Gastroesophageal sphincter (tissue), 4 donors: Measurements from ENCODE around the gene OTOA. TPM values are rescaled to one million over a fixed set of nuclear protein-coding genes. Genes with fewer than 3 reads are reported as not detected.
A peak's percentile ranks its signal among the peaks of the same experiment; 100 is the strongest.
"Not testable (repeated sequence)": the region's sequence is repeated elsewhere in the genome, so short reads cannot be mapped to it uniquely, and the experiment has no call there.

Experiments used
- ATAC-seq: fragments of 150-250 bp; one replicate; pipeline ENCODE4 v1.9.1; 2016; ENCODE audit warnings: mild to moderate bottlenecking, moderate library complexity
- H3K27ac ChIP-seq, 4 donors: fragments of 200-600 bp; sonication (generic) in 3 of 4; 1 replicate in 3 of 4; 2 replicates in 1 of 4; pipeline ENCODE4 v1.5.1; 2016 to 2019
- H3K27me3 ChIP-seq: fragments of 200-600 bp; sonication (generic); one replicate; pipeline ENCODE4 v1.5.1; 2019
- H3K36me3 ChIP-seq, 2 donors: fragments of 200-600 bp; sonication (generic); one replicate each; pipeline ENCODE4 v1.5.1; 2019; ENCODE audit warnings: control low read depth in 1 of 2
- H3K4me1 ChIP-seq, 3 donors: fragments of 200-600 bp; sonication (generic); 1 replicate in 2 of 3; 2 replicates in 1 of 3; pipeline ENCODE4 v1.5.1; 2016 to 2019; ENCODE audit warnings: control low read depth in 2 of 3
- H3K4me3 ChIP-seq, 2 donors: fragments of 200-600 bp; sonication (generic); one replicate each; pipeline ENCODE4 v1.5.1; 2019; ENCODE audit warnings: mild to moderate bottlenecking in 1 of 2, moderate library complexity in 1 of 2
- H3K9me3 ChIP-seq, 3 donors: fragments of 200-600 bp; sonication (generic); one replicate each; pipeline ENCODE4 v1.5.1; 2017 to 2019; ENCODE audit warnings: control low read depth in 2 of 3
- CTCF ChIP-seq, 4 experiments: fragments of 200-600 bp in 2 of 4; fragments of 450-650 bp in 2 of 4; sonication (generic) in 1 of 4; IDR thresholded peaks; one replicate each; pipeline ENCODE4 v1.5.1; 2017 to 2019; ENCODE audit warnings: antibody characterized with exemption in 4 of 4, mild to moderate bottlenecking in 2 of 4, moderate library complexity in 2 of 4
- WGBS, 2 donors: methylation state at CpG; one replicate each; pipeline ENCODE4 v1.1.5; 2018; ENCODE audit warnings: low coverage in 1 of 2; 5-methylcytosine and 5-hydroxymethylcytosine counted together
- total RNA-seq, 4 donors: library from RNA; depleted of rRNA; stranded (reverse); fragments of >200 nt; gene quantifications; one replicate each; pipeline ENCODE4 v1.1.0, GENCODE V29; 2016

OTOA gene
- total RNA-seq, 4 donors from 2014 or later = 0.54 TPM; not detected in 3

- H3K9me3 ChIP-seq, H3K4me3 ChIP-seq, ATAC-seq, H3K27me3 ChIP-seq, H3K27ac ChIP-seq, H3K4me1 ChIP-seq, H3K36me3 ChIP-seq: not testable (repeated sequence)
- 100% methylated on average over 2 of the region's 2 CpGs; no CpG with 5 or more reads in 1 of the 2 donors for WGBS, 2 donors
These were observed 105.5 kb downstream of the OTOA start for GRCh38 chr16:21769284-21769683.

GRCh38 chr16:21770584-21770983 lies 106.8 kb downstream of the OTOA start:
- not testable (repeated sequence) for ATAC-seq, H3K4me1 ChIP-seq, H3K4me3 ChIP-seq, H3K27ac ChIP-seq, H3K36me3 ChIP-seq, H3K27me3 ChIP-seq, H3K9me3 ChIP-seq
- no CpG with 5 or more reads among the region's 5 CpGs for WGBS, 2 donors

- H3K4me1 ChIP-seq, H3K36me3 ChIP-seq, H3K27ac ChIP-seq, H3K27me3 ChIP-seq, H3K9me3 ChIP-seq, H3K4me3 ChIP-seq: not testable (repeated sequence)
- 65 to 83% methylated on average over 1 to 9 of the region's 9 CpGs for WGBS, 2 donors
- peak; percentile 36 for ATAC-seq
These were observed 108.9 kb downstream of the OTOA start for GRCh38 chr16:21772547-21773206.

- ATAC-seq, H3K27ac ChIP-seq, H3K4me1 ChIP-seq, H3K9me3 ChIP-seq, H3K36me3 ChIP-seq, H3K27me3 ChIP-seq, H3K4me3 ChIP-seq: not testable (repeated sequence)
- WGBS, 2 donors = 29 to 42% methylated on average over 2 to 3 of the region's 5 CpGs
These were observed 109.4 kb downstream of the OTOA start for GRCh38 chr16:21773207-21773553.

GRCh38 chr16:21780525-21780924 lies 116.8 kb downstream of the OTOA start:
- H3K36me3 ChIP-seq, H3K9me3 ChIP-seq, H3K27me3 ChIP-seq, H3K27ac ChIP-seq, H3K4me3 ChIP-seq, H3K4me1 ChIP-seq, ATAC-seq: not testable (repeated sequence)
- WGBS, 2 donors = no CpG with 5 or more reads among the region's 5 CpGs

GRCh38 chr16:21790506-21790905 lies 126.7 kb downstream of the OTOA start:
- H3K36me3 ChIP-seq, H3K27ac ChIP-seq, H3K9me3 ChIP-seq, H3K27me3 ChIP-seq, H3K4me3 ChIP-seq, H3K4me1 ChIP-seq: not testable (repeated sequence)
- no CpG with 5 or more reads among the region's 1 CpG for WGBS, 2 donors
- peak; percentile 80 for ATAC-seq

GRCh38 chr16:21793310-21793709 lies 129.5 kb downstream of the OTOA start:
- ATAC-seq = peak; percentile 50
- no CpG with 5 or more reads among the region's 3 CpGs for WGBS, 2 donors

GRCh38 chr16:21798601-21799000 lies 134.8 kb downstream of the OTOA start:
- H3K4me1 ChIP-seq, H3K9me3 ChIP-seq, H3K27me3 ChIP-seq, H3K27ac ChIP-seq, H3K4me3 ChIP-seq, ATAC-seq: not testable (repeated sequence)
- H3K36me3 ChIP-seq = peaks cover 0 to 19% of the 10 kb centered on the region in 2 donors
- no CpG with 5 or more reads among the region's 3 CpGs for WGBS, 2 donors

More at GRCh38 chr16:21793310-21793709, 129.5 kb downstream of the OTOA start:
- H3K4me1 ChIP-seq, H3K27me3 ChIP-seq, H3K4me3 ChIP-seq, H3K27ac ChIP-seq, H3K9me3 ChIP-seq: not testable (repeated sequence)
- H3K36me3 ChIP-seq = peaks cover 0 to 13% of the 10 kb centered on the region in 2 donors

GRCh38 chr16:21801538-21802374 lies 138.0 kb downstream of the OTOA start:
- TF ChIP-seq CTCF (IDR thresholded peaks at IDR 0.05) = peak in 3 of 4 experiments; percentile 39 to 44 (median 42)
- 39 to 64% methylated on average over 7 to 9 of the region's 13 CpGs for WGBS, 2 donors
- H3K9me3 ChIP-seq, H3K4me3 ChIP-seq, ATAC-seq, H3K4me1 ChIP-seq, H3K27me3 ChIP-seq, H3K27ac ChIP-seq: not testable (repeated sequence)
- H3K36me3 ChIP-seq = peaks cover 0 to 19% of the 10 kb centered on the region in 2 donors

- not testable (repeated sequence) for H3K4me1 ChIP-seq, H3K4me3 ChIP-seq, H3K27me3 ChIP-seq, H3K9me3 ChIP-seq, ATAC-seq, H3K27ac ChIP-seq
- H3K36me3 ChIP-seq = peaks cover 0 to 16% of the 10 kb centered on the region in 2 donors
- WGBS, 2 donors = 40 to 50% methylated on average over 2 of the region's 2 CpGs
These were observed 138.6 kb downstream of the OTOA start for GRCh38 chr16:21802375-21802663.
